CD4-positive, alpha-beta T cell treated with Interferon alpha-2 for 1 hour (primary cell): ENCODE measurements around the gene JCHAIN.
"Not testable (repeated sequence)": the region's sequence is repeated elsewhere in the genome, so short reads cannot be mapped to it uniquely, and the experiment has no call there.

ENCODE experiments used
- DNase-seq, 2 donors: peaks; one replicate each; pipeline ENCODE4 v3.0.0-alpha.2; 2020 to 2022

Gene JCHAIN

GRCh38 chr4:70687821-70688794, 21.8 kb upstream of the JCHAIN start, which contains the start of gene UTP3:
TSS of gene UTP3 (plus strand) at chr4:70688532. CDS start at chr4:70688678, 146 bp downstream.
- DNase-seq, result peak; percentile 90 to 94

DNA sequence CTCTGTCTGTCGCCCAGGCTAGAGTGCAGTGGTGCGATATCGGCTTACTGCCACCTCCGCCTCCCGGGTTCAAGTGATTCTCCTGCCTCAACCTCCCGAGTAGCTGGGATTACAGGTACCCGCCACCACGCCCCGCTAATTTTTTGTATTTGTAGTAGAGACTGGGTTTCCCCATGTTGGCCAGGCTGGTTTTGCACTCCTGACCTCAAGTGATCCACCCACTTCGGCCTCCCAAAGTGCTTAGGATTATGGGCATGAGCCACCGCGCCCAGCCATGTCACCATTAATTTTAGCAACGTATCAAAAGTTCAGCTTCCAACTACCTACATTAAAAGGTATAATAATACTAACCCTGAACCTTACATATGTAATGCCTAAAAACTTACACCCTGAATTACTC, 21.1 kb upstream of the JCHAIN start:
- peak in 1 of 2 donors; percentile 41 for DNase-seq

DNA sequence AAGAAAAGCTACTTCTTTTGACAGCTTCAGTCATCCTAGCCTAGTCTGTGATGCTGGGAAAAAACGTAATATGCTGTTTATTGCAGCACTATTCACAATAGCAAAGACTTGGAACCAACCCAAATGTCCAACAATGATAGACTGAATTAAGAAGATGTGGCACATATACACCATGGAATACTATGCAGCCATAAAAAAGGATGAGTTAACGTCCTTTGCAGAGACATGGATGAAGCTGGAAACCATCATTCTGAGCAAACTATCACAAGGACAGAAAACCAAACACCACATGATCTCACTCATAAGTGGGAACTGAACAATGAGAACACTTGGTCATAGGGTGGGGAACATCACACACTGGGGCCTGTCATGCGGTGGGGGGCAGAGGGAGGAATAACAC, 15.8 kb upstream of the JCHAIN start:
- DNase-seq, result not testable (repeated sequence)

GRCh38 chr4:70681704-70682103, 15.4 kb upstream of the JCHAIN start:
- no peak for DNase-seq

- no peak for DNase-seq
Observed at GRCh38 chr4:70680934-70681333, 14.6 kb upstream of the JCHAIN start.

DNA sequence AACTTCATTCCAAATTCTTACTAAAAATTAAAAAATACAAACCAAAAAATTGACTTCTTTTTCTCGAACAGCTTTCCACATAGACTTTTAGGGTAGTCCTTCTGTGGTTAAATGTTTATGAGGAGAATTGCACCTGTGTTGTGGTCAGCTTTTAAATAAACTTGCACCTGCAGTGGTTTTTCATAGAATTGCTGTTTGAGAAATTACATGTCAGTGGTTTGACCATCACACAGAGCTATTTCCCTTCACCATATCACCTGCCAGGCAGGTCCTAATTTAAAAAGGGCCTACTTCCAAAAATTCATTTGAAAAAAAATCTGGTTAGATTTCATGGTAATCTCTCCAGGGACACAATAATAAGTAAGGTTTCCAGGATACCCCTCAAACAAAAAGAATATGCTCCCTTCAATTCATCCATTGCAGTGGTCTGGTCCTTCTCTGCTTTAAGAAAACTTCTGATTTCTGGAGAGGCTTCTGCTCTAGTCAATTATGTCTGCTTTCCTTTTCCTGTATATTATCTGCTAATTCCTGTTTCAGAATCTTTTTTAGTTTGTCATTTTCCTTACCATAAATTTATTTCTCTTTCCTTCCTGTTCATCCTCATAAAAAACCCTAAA, 12.2 kb upstream of the JCHAIN start:
- peak in 1 of 2 donors; percentile 32 for DNase-seq

DNA sequence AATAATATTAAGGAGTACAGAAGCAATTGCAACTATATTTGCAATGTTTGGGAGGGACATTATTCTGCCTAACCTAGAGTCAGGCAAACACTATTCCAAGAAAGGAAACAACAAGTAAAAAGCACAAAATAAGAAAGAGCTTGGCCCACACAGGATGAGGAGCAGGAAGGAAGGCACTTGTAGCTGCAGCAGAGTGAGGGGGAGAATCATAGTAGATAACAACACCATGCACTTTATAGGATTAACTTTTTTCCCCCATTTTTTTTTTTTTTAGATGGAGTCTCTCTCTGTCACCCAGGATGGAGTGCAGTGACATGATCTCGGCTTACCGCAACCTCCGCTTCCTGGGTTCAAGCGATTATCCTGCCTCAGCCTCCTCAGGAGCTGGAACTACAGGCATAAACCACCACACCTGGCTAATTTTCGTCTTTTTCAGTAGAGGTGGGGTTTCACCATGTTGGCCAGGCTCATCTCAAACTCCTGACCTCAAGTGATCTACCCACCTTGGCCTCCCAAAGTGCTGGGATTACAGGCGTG, 10.3 kb upstream of the JCHAIN start:
- no peak for DNase-seq

DNA sequence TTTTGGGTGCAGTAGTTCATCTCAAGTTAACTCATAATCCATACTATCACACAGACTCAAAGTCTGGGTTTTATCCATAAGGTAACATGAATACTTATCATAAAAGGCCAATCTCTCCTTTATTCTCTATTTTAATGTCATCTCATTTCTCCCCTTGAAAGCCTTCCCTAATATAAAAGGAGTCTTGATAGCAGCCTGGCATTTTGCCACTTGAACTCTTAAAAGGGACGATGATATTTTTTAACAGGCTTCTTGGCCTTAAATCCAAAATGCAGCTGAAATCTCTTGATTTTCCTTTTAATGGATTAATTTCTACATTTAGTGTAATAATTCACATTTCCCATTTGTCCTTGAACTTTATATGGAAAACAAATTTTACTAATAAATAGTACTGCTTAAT, 8.4 kb upstream of the JCHAIN start:
- DNase-seq, result no peak

GRCh38 chr4:70674191-70674590, 7.9 kb upstream of the JCHAIN start:
- DNase-seq, result no peak

GRCh38 chr4:70671091-70671490, 4.8 kb upstream of the JCHAIN start:
- DNase-seq, result no peak

GRCh38 chr4:70670332-70671014, 4.2 kb upstream of the JCHAIN start:
- no peak for DNase-seq

- no peak for DNase-seq
Observed at GRCh38 chr4:70667740-70668535, 1.6 kb upstream of the JCHAIN start.

DNA sequence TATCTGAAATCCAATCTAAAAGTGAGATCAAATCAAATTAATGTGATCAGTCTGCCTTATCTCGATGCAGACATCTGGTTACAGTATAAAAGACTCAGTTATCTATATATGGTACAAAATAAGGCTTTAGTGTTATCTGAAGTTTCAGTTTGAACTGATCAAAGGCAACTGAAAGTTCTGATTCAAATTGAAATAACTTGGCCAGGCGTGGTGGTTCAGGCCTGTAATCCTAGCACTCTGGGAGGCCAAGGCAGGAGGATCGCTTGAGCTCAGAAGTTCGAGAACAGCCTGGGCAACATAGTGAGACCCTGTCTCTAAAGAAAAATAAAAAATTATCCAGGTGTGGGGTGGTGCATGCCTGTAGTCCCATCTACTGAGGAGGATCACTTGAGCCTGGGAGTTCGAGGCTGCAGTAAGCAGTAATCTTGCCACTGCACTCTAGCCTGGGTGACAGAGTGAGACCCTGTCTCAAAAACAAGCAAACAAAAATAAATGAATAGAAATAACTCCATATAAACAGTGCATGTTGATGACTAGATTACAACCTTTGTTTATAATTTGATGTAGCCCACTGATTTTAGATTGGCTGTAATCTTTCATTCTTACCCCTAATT, 4.9 kb downstream of the JCHAIN start:
- DNase-seq, result not testable (repeated sequence)

GRCh38 chr4:70660106-70660505, 6.2 kb downstream of the JCHAIN start:
- DNase-seq, result no peak

DNA sequence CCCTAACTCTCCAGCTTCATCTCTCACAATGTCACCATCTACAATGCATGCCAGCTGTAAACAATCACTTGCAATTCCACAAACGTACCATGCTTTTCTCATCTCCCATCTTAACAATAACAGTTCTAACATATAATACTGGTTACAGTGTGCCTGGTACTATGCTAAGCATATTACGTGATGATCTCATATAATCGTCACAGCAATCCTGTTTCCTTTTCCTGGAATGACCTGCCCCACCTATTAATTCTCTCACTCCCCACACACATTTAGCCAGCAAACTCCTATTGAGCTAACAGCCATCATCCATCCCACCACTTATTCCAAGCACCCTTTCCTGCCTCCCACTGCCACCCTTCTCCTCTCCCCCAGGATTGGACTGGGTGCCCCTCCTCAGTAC, 7.9 kb downstream of the JCHAIN start:
- DNase-seq, result no peak

DNA sequence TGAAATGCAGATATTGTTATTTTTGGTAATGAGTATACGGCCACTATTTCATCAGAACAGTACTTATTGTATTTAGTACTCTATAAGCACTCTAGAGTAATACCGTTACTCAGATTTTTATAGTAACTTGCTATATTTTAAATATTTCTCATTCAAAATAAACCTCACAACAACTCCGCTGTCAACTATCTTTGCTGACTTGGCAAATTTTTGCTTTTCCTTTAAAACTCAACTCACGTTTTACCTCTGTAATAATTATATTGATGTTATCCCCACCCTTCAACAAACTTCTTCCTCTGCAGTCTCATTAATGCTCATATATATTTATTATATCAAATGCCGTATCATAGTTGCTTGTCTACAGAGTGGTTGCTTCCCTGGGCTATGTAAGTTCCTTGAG, 9.0 kb downstream of the JCHAIN start:
- no peak for DNase-seq

DNA sequence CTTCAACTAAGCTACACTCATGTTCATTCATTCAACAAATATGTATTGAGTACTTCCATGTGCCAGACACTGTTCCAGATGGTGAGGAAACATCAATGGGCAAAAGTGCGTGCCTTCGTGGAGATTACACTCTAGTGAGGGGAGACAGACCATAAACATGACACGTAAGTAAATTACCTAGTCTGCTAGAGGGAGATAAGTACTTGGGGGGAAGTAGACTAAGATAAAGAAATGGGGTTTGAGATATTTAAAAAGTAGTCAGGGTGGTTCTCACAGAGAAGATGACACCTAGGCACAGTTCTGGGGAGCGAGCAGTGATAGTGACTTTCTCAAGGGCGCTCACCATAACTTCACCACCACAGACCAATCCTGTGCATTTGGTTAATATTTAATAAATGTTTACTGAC, 11.7 kb downstream of the JCHAIN start:
- DNase-seq, result no peak

DNA sequence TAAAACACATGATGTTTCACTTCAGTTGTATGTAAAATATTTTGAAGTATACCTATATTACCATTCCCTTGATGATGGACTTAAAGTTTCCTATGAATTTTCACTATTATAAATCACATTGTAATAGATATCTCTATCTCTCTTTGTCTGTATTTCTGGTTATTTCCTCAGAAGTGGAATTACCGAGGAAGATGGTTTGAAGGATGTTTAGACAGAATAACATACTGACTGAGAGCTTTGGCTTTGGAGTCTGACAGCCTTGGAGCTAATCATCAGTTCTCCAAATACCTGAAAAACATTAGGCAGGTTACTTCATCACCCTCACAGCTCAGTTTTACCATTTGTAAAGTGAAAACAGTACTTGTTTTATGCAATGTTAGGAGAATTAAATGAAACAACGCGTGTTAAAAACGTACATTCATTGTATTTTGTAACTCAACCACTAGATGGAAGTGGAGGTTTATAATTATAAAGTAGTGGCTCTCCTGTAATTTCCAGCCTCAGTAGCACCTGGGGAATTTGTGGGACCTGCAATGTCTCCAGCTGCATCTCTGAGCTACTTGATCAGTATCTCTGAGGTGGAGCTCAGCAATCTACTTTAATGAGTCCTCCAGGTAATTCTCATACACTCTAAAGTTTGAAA, 14.3 kb downstream of the JCHAIN start:
- peak in 1 of 2 donors; percentile 51 for DNase-seq

- DNase-seq, result not testable (repeated sequence)
Observed at GRCh38 chr4:70650741-70651140, 15.6 kb downstream of the JCHAIN start.

- no peak for DNase-seq
Observed at GRCh38 chr4:70640192-70640591, 26.1 kb downstream of the JCHAIN start.

- DNase-seq, result no peak
Observed at GRCh38 chr4:70637239-70637913, 28.9 kb downstream of the JCHAIN start.
